Endodermal cell (in vitro differentiated cells): ENCODE measurements around the gene A1CF. TPM values are rescaled to one million over a fixed set of nuclear protein-coding genes. Genes with fewer than 3 reads are reported as not detected.
A peak's percentile ranks its signal among the peaks of the same experiment; 100 is the strongest.

Experiments used
- DNase-seq: peaks from one replicate; pipeline ENCODE4 v3.0.0-alpha.2; 2017
- H3K27ac ChIP-seq: 2 replicates; pipeline ENCODE4 v1.5.1; 2013; ENCODE audit warnings: mild to moderate bottlenecking, low read depth, low read length, moderate library complexity
- H3K27me3 ChIP-seq: 2 replicates; pipeline ENCODE4 v1.6.1; 2013; ENCODE audit warnings: mild to moderate bottlenecking, low read length, moderate library complexity; ENCODE audit not compliant: insufficient read depth, control insufficient read depth, poor library complexity, severe bottlenecking
- H3K36me3 ChIP-seq: 2 replicates; pipeline ENCODE4 v1.7.0; 2013; ENCODE audit warnings: mild to moderate bottlenecking, low read length, moderate library complexity; ENCODE audit not compliant: control insufficient read depth, insufficient read depth
- H3K4me1 ChIP-seq: one replicate; pipeline ENCODE4 v1.7.0; 2013; ENCODE audit warnings: low read length; ENCODE audit not compliant: control insufficient read depth, insufficient read depth
- H3K4me3 ChIP-seq: 2 replicates; pipeline ENCODE4 v1.5.1; 2013; ENCODE audit warnings: mild to moderate bottlenecking, low read length, moderate library complexity
- H3K9ac ChIP-seq: 2 replicates; pipeline ENCODE4 v1.6.1; 2013; ENCODE audit warnings: mild to moderate bottlenecking, low read length, moderate library complexity; ENCODE audit not compliant: poor library complexity, severe bottlenecking; ENCODE audit errors: extremely low read depth
- H3K9me3 ChIP-seq: 2 replicates; pipeline ENCODE4 v1.6.1; 2013; ENCODE audit warnings: mild to moderate bottlenecking, low read length, moderate library complexity; ENCODE audit not compliant: control insufficient read depth
- H3K27ac Mint-ChIP-seq: 2 replicates; pipeline ENCODE4 v1.8.0; 2020; ENCODE audit warnings: mixed read lengths
- H3K27me3 Mint-ChIP-seq: 2 replicates; pipeline ENCODE4 v1.8.0; 2021; ENCODE audit warnings: mild to moderate bottlenecking, mixed read lengths; ENCODE audit not compliant: insufficient read depth
- H3K36me3 Mint-ChIP-seq: 2 replicates; pipeline ENCODE4 v1.8.0; 2020; ENCODE audit warnings: low read depth, mixed read lengths
- H3K4me1 Mint-ChIP-seq: 2 replicates; pipeline ENCODE4 v1.8.0; 2020; ENCODE audit warnings: mixed read lengths
- H3K4me3 Mint-ChIP-seq: 2 replicates; pipeline ENCODE4 v1.8.0; 2020; ENCODE audit warnings: mild to moderate bottlenecking, moderate library complexity, mixed read lengths
- H3K9me3 Mint-ChIP-seq: 2 replicates; pipeline ENCODE4 v1.8.0; 2020; ENCODE audit warnings: mild to moderate bottlenecking, mixed read lengths
- WGBS, 2 experiments: methylation state at CpG; one replicate each; pipeline versions ENCODE4 v1.1.5 to v1.1.7; 2013; ENCODE audit warnings: missing lambda C conversion rate in 2 of 2, mixed read lengths in 1 of 2; ENCODE audit not compliant: insufficient coverage in 1 of 2, insufficient read length in 1 of 2; 5-methylcytosine and 5-hydroxymethylcytosine counted together
- total RNA-seq, 2 donors: library from RNA; stranded (reverse); fragmentation: NEBNext Ultra II Directional in 1 of 2; extraction: Animal tissue kit (Norgen Biotek cat#: 25700) in 1 of 2; gene quantifications; 2 replicates in 1 of 2; 3 replicates in 1 of 2; pipeline ENCODE4 v1.2.1, GENCODE V29; 2021
- TF ChIP-seq, protein P1 (sequence below): fragments of 200-600 bp; sonication (generic); conservative IDR thresholded peaks from 2 replicates; pipeline ENCODE4 v1.5.0; 2021; ENCODE audit warnings: antibody characterized with exemption, mild to moderate bottlenecking

A1CF gene
- total RNA-seq, 2 donors from 2014 or later = 0.33 to 1.9 TPM

DNA sequence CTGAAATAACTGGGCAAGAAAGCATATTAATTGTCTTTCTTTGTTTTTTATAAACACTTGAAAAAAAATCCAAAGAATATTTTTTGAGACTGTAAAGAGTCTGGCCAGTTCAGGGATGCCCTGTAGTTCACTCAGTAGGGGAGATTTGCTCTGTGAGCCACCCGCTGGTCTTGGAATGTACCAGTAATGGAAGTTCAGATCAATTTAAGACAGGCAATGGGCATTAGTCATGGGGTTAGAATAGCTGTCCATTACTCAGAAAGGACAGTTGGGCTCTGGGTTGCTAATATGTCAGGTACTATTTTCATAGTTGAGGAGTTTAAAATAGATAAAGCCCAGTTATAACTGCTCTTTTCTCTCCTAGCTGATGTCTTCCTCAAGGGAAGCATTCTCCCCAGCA, 38.7 kb downstream of the A1CF start:
- Histone ChIP-seq H3K4me3 (no peak overlapping the region), H3K36me3 (no peaks in the 10 kb centered on the region), H3K27me3 (no peaks in the 10 kb centered on the region), H3K9me3 (no peaks in the 10 kb centered on the region), H3K27ac (no peak overlapping the region), H3K9ac (no peak overlapping the region), H3K4me1 (peaks cover under 1% of the 10 kb centered on the region)
- Mint-ChIP-seq H3K27ac (no peak overlapping the region), H3K4me3 (no peak overlapping the region), H3K36me3 (no peaks in the 10 kb centered on the region), H3K9me3 (no peaks in the 10 kb centered on the region), H3K27me3 (no peaks in the 10 kb centered on the region), H3K4me1 (peaks cover 13% of the 10 kb centered on the region)
- TF ChIP-seq, protein P1, sequence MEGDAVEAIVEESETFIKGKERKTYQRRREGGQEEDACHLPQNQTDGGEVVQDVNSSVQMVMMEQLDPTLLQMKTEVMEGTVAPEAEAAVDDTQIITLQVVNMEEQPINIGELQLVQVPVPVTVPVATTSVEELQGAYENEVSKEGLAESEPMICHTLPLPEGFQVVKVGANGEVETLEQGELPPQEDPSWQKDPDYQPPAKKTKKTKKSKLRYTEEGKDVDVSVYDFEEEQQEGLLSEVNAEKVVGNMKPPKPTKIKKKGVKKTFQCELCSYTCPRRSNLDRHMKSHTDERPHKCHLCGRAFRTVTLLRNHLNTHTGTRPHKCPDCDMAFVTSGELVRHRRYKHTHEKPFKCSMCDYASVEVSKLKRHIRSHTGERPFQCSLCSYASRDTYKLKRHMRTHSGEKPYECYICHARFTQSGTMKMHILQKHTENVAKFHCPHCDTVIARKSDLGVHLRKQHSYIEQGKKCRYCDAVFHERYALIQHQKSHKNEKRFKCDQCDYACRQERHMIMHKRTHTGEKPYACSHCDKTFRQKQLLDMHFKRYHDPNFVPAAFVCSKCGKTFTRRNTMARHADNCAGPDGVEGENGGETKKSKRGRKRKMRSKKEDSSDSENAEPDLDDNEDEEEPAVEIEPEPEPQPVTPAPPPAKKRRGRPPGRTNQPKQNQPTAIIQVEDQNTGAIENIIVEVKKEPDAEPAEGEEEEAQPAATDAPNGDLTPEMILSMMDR = no peak
- no peak for DNase-seq
- WGBS, 2 experiments = 50 to 53% methylated on average over 1 of the region's 1 CpG

DNA sequence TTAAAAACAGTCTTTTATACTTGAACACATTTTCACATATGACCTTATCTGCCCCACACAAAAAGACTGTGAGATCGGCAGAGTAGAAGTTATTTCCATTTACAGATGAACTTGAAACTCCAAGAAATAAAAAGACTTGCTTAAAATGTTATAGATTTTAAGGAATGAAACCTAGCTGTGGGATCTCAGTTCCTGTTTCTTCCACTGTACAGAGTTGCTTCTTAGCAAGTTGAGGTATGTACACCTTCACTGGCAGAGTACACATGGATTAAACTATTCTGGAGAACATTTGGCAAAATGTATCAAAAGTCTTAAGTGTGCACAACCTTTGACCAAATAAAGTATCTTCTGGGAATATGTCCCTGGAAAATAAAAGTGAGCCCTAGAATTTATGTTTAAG, 48.3 kb downstream of the A1CF start:
- H3K27ac Mint-ChIP-seq = no peak overlapping the region
- no peak for DNase-seq
- peaks cover 2% of the 10 kb centered on the region for H3K27me3 Mint-ChIP-seq
- H3K4me3 Mint-ChIP-seq = no peak overlapping the region
- no peak overlapping the region for H3K4me3 ChIP-seq
- H3K27me3 ChIP-seq = no peaks in the 10 kb centered on the region
- H3K36me3 ChIP-seq = no peaks in the 10 kb centered on the region
- no peaks in the 10 kb centered on the region for H3K9me3 ChIP-seq
- H3K9me3 Mint-ChIP-seq = no peaks in the 10 kb centered on the region
- H3K9ac ChIP-seq = no peak overlapping the region
- H3K27ac ChIP-seq = no peak overlapping the region
- WGBS, 2 experiments = 75% methylated on average over 1 of the region's 1 CpG; no CpG with 5 or more reads in 1 of the 2 experiments
- H3K36me3 Mint-ChIP-seq = no peaks in the 10 kb centered on the region
- peaks cover 18% of the 10 kb centered on the region for H3K4me1 Mint-ChIP-seq
- TF ChIP-seq, protein P1 = no peak
- peaks cover 6% of the 10 kb centered on the region for H3K4me1 ChIP-seq

DNA sequence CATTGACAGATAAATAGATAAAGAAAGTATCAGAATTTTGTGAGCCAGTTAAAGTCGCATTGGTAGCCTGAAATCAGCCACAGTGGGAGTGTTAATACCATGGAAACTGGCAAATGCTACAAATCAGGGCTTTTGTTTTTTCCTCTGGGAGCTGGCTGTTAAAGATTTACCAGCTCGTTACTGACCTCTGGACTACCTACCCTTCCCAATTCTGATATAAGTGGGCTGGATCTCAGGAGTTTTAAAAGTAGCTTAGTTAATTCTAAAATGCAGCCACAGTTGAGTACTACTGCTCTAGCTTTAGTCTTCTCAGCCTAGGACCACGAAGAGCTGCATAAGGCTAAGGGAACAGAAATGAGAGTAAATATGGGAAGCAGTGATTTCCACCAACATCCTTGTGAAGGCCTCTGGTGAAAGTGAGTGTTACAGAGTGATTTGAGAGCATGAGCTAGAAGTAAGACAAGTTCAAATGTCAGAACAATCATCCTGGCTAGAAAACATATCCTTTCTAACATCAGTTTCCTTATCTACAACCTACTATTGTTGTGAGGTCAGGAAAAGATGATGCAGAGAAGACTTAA, 53.2 kb downstream of the A1CF start:
- no peaks in the 10 kb centered on the region for H3K36me3 ChIP-seq
- peaks cover 6% of the 10 kb centered on the region for H3K4me1 ChIP-seq
- DNase-seq = no peak
- TF ChIP-seq, protein P1 = no peak
- H3K27me3 ChIP-seq = no peaks in the 10 kb centered on the region
- Mint-ChIP-seq H3K4me1 (peaks cover 24% of the 10 kb centered on the region), H3K36me3 (no peaks in the 10 kb centered on the region), H3K4me3 (no peak overlapping the region), H3K27me3 (peaks cover 18% of the 10 kb centered on the region), H3K27ac (peak overlapping the region; percentile 75), H3K9me3 (no peaks in the 10 kb centered on the region)
- no peak overlapping the region for H3K9ac ChIP-seq
- WGBS, 2 experiments = 68 to 76% methylated on average over 2 to 3 of the region's 3 CpGs
- H3K9me3 ChIP-seq = no peaks in the 10 kb centered on the region
- H3K27ac ChIP-seq = no peak overlapping the region
- H3K4me3 ChIP-seq = no peak overlapping the region
